K562 (cell line): Measurements from ENCODE around the gene INTS12. TPM values are rescaled to one million over a fixed set of nuclear protein-coding genes. Genes with fewer than 3 reads are reported as not detected.

Experiments
- ATAC-seq: fragments of 200-7000 bp; cut with Tn5 transposase; 3 replicates; pipeline ENCODE4 v1.9.1; 2020; ENCODE audit warnings: moderate library complexity
- BruUV-seq: library from RNA; stranded (reverse); fragments of 400-500 nt; replicated peaks from 2 replicates; lab custom pipeline; 2021; lab: Mats Ljungman, UMichigan
- CTCF ChIA-PET: fragments of 300-600 bp; formaldehyde crosslinking; extraction: SDS; loops from one replicate; lab custom pipeline; 2021; ENCODE audit warnings: low intra/inter-chr PET ratio; lab: Yijun Ruan, JAX
- POLR2A ChIA-PET: fragments of 300-600, 350-650 bp; sonication (Branson Sonifier 250); formaldehyde crosslinking; extraction: SDS; loops from one replicate; lab custom pipeline; 2021; ENCODE audit warnings: antibody characterized with exemption, inconsistent platforms; lab: Yijun Ruan, JAX
- DNase-seq, 4 experiments: peaks; one replicate each; pipeline versions ENCODE4 v3.0.0 to v3.0.0-alpha.2; 2011 to 2018; ENCODE audit warnings: low spot score in 3 of 4, mixed read lengths in 3 of 4; ENCODE audit errors: extremely low read depth in 1 of 4
- FAIRE-seq: peaks from 2 replicates; lab custom pipeline; 2011; peaks lifted over from hg19 to GRCh38; lab: Jason Lieb, UNC
- H2AFZ ChIP-seq: 2 replicates; pipeline ENCODE4 v1.6.0; 2011; ENCODE audit warnings: low read depth, low read length, control low read depth, inconsistent platforms
- H3K27ac ChIP-seq: fragments of 200-600 bp; 3 replicates; pipeline ENCODE4 v1.8.0; 2011; ENCODE audit warnings: low read depth, mild to moderate bottlenecking, control low read depth, inconsistent platforms, low read length, moderate library complexity, mixed read lengths; ENCODE audit errors: extremely low read depth
- H3K27me3 ChIP-seq, 2 experiments: fragments of 300-600 bp in 1 of 2; 2 replicates in 1 of 2; 3 replicates in 1 of 2; pipeline versions ENCODE4 v1.6.0 to v1.8.0; 2011; ENCODE audit warnings: inconsistent platforms in 2 of 2, low read length in 2 of 2, mild to moderate bottlenecking in 1 of 2, mixed read lengths in 1 of 2, moderate library complexity in 1 of 2; ENCODE audit not compliant: control insufficient read depth in 2 of 2, insufficient read depth in 2 of 2
- H3K36me3 ChIP-seq: fragments of 300-600 bp; 3 replicates; pipeline ENCODE4 v1.8.0; 2011; ENCODE audit warnings: mild to moderate bottlenecking, low read length, inconsistent platforms; ENCODE audit not compliant: control insufficient read depth, insufficient read depth
- H3K4me1 ChIP-seq, 2 experiments: fragments of 200-600 bp in 1 of 2; replicated peaks in 1 of 2; 2 replicates in 1 of 2; 3 replicates in 1 of 2; pipeline versions ENCODE4 v1.5.1 to v1.8.0; 2011; ENCODE audit warnings: inconsistent platforms in 2 of 2, low read length in 2 of 2, mild to moderate bottlenecking in 1 of 2, mixed read lengths in 1 of 2, moderate library complexity in 1 of 2; ENCODE audit not compliant: control insufficient read depth in 2 of 2, insufficient read depth in 2 of 2
- H3K4me2 ChIP-seq: 2 replicates; pipeline ENCODE4 v1.6.1; 2011; ENCODE audit warnings: low read length, control low read depth, inconsistent platforms, mixed read lengths; ENCODE audit not compliant: insufficient read depth
- H3K4me3 ChIP-seq: fragments of 200-600 bp; sonication (generic), shearing (Covaris generic); 2 replicates; pipeline ENCODE4 v1.5.1; 2016; ENCODE audit warnings: control low read depth, inconsistent platforms
- H3K79me2 ChIP-seq: fragments of 200-600 bp; 3 replicates; pipeline ENCODE4 v1.8.0; 2011; ENCODE audit warnings: low read length, inconsistent platforms; ENCODE audit not compliant: control insufficient read depth, insufficient read depth
- H3K9ac ChIP-seq, 2 experiments: 2 replicates each; pipeline versions ENCODE4 v1.6.0 to v1.6.1; 2011; ENCODE audit warnings: low read depth in 2 of 2, low read length in 2 of 2, control low read depth in 1 of 2, inconsistent platforms in 1 of 2, mild to moderate bottlenecking in 1 of 2, mixed read lengths in 1 of 2; ENCODE audit not compliant: insufficient read depth in 1 of 2
- H3K9me1 ChIP-seq: one replicate; pipeline ENCODE4 v1.6.0; 2011; ENCODE audit warnings: inconsistent platforms, mild to moderate bottlenecking, low read length, moderate library complexity; ENCODE audit not compliant: control insufficient read depth, insufficient read depth
- H3K9me3 ChIP-seq: replicated peaks from 2 replicates; pipeline ENCODE4 v1.5.1; 2011; ENCODE audit warnings: low read depth, low read length, inconsistent platforms; ENCODE audit not compliant: control insufficient read depth, insufficient read depth
- H4K20me1 ChIP-seq: replicated peaks from 2 replicates; pipeline ENCODE4 v1.6.1; 2011; ENCODE audit warnings: low read length, inconsistent platforms, mixed read lengths; ENCODE audit not compliant: control insufficient read depth, insufficient read depth
- BHLHE40 ChIP-seq: IDR thresholded peaks from 2 replicates; pipeline ENCODE4 v1.6.1; 2011; ENCODE audit warnings: low read length, improper control_type of control experiment
- CBX3 ChIP-seq, 2 experiments: IDR thresholded peaks; 1 replicate in 1 of 2; 2 replicates in 1 of 2; pipeline ENCODE4 v1.6.1; 2012; ENCODE audit warnings: inconsistent platforms in 2 of 2, low read length in 2 of 2, borderline replicate concordance in 1 of 2, control low read depth in 1 of 2
- CHD1 ChIP-seq: fragments of 200-600 bp; sonication (generic); IDR thresholded peaks from one replicate; pipeline ENCODE4 v1.6.1; 2012; ENCODE audit warnings: mild to moderate bottlenecking, moderate library complexity, low read length, inconsistent platforms
- CHD4 ChIP-seq: fragments of 200-600 bp; sonication (generic); IDR thresholded peaks from 3 replicates; pipeline ENCODE4 v1.6.1; 2012; ENCODE audit warnings: low read depth, mild to moderate bottlenecking, mixed read lengths, low read length, inconsistent platforms; ENCODE audit not compliant: insufficient read depth, insufficient replicate concordance, poor library complexity, severe bottlenecking
- THRAP3 ChIP-seq: fragments of 450-650 bp; IDR thresholded peaks from 2 replicates; pipeline ENCODE4 v1.6.1; 2016; ENCODE audit warnings: mild to moderate bottlenecking, inconsistent platforms, borderline replicate concordance
- VEZF1 ChIP-seq: fragments of 200-800 bp; sonication (Bioruptor generic); IDR thresholded peaks from 2 replicates; pipeline ENCODE4 v1.6.1; 2017; ENCODE audit warnings: missing genetic modification characterization, missing compliant biosample characterization
- ZBTB12 ChIP-seq: fragments of 250-450 bp; sonication (Bioruptor Pico); IDR thresholded peaks from 2 replicates; pipeline ENCODE4 v1.4.0; 2020
- ZNF592 ChIP-seq: fragments of 450-650 bp; IDR thresholded peaks from 2 replicates; pipeline ENCODE4 v1.6.1; 2017; ENCODE audit warnings: antibody characterized with exemption, mild to moderate bottlenecking
- WGBS: fragments of 100-300 bp; shearing (Covaris generic); methylation state at CpG from one replicate; pipeline ENCODE4 v1.1.6; 2016; ENCODE audit warnings: low coverage, mixed read lengths; ENCODE audit not compliant: insufficient coverage; ENCODE audit errors: missing lambda C conversion rate; 5-methylcytosine and 5-hydroxymethylcytosine counted together
- in situ Hi-C: fragments of 300-500 bp; cut with MboI; formaldehyde crosslinking; loops from 4 replicates; pipeline ENCODE4 v1.15.0; 2018; ENCODE audit warnings: inconsistent platforms, mixed read lengths
- intact Hi-C: fragments of 100-400 bp; cut with micrococcal nuclease; formaldehyde crosslinking; loops from 2 replicates; pipeline ENCODE4 v1.14.2; 2022
- polyA plus RNA-seq, 8 experiments: library from polyadenylated mRNA; depleted of rRNA in 4 of 8; stranded (reverse) in 5 of 8; unstranded in 3 of 8; fragments of >200 nt; fragmentation: Nextera tagmentation in 2 of 8; fragmentation: Illumina TruSeq in 1 of 8; extraction: Ambion mirVana in 2 of 8; extraction: Trizol in 1 of 8; gene quantifications; 2 replicates each; pipeline versions ENCODE4 v1.2.1 to v1.2.3, GENCODE V29; 2011 to 2014; ENCODE audit warnings: inconsistent platforms in 1 of 8, missing spikeins in 1 of 8
- total RNA-seq, 7 experiments: library from RNA; depleted of rRNA in 6 of 7; stranded (reverse); fragments of >200 nt in 6 of 7; fragmentation: Illumina TruSeq in 2 of 7; extraction: Trizol in 2 of 7; gene quantifications; 2 replicates each; pipeline versions ENCODE4 v1.2.1 to v1.2.3, GENCODE V29; 2011 to 2021; ENCODE audit warnings: low replicate concordance in 1 of 7

The INTS12 gene
- total and polyA plus RNA-seq, 9 of the 15 experiments (the other 6 are each of a cell fraction or from before 2014, with no cell fraction given): 24.5 to 82.9 (median 41.2) TPM

- H3K9ac ChIP-seq: peak overlapping the region; percentile 88 to 98
- in situ Hi-C loops: no loop called here
- CTCF ChIA-PET: no interaction called here
- peaks cover 0 to 6% of the 10 kb centered on the region in 2 experiments; a peak in 2 of 5 replicates for H3K4me1 ChIP-seq
- intact Hi-C loops: no loop called here
- H3K9me1 ChIP-seq: no peaks in the 10 kb centered on the region
- peaks cover 27% of the 10 kb centered on the region for H3K36me3 ChIP-seq
- no TSS peak for BruUV-seq
- no peak for ATAC-seq
- peak overlapping the region; percentile 93 for H3K4me3 ChIP-seq
- peak overlapping the region; percentile 92 for H2AFZ ChIP-seq
- 2% methylated on average over 7 of the region's 7 CpGs for WGBS
- no peaks in the 10 kb centered on the region for H3K9me3 ChIP-seq
- peaks cover 89% of the 10 kb centered on the region for H3K79me2 ChIP-seq
- no peaks in the 10 kb centered on the region for H4K20me1 ChIP-seq
- FAIRE-seq: no peak
- no peak for DNase-seq
- H3K27ac ChIP-seq: peak overlapping the region; percentile 86
- no peaks in the 10 kb centered on the region for H3K27me3 ChIP-seq
- H3K4me2 ChIP-seq: peak overlapping the region; percentile 91
- TF ChIP-seq ZBTB12 (CRISPR knock-in tag): no peak
- peak; percentile 52; the same call in 1 of the 2 replicates for TF ChIP-seq BHLHE40
- TF ChIP-seq CHD1: no peak
- POLR2A ChIA-PET: interaction anchor here (0.8 kb wide), 1 partner anchor 521 kb away, joined by 3 read pairs; no protein-coding TSS in a partner anchor
Observed at GRCh38 chr4:105707782-105708180, 708 bp downstream of the INTS12 start.

GRCh38 chr4:105698607-105699006 lies 9.9 kb downstream of the INTS12 start:
- ChIA-PET POLR2A (interaction anchor here (0.6 kb wide), 1 partner anchor 17 kb away, joined by 3 read pairs; no protein-coding TSS in a partner anchor), CTCF (no interaction called here)
- BruUV-seq: no TSS peak
- Histone ChIP-seq H3K79me2 (peaks cover 10% of the 10 kb centered on the region; the same call in 2 of the 3 replicates), H2AFZ (no peak overlapping the region), H3K9me3 (no peaks in the 10 kb centered on the region), H3K9me1 (no peaks in the 10 kb centered on the region), H3K4me3 (no peak overlapping the region), H3K9ac (no peak overlapping the region), H3K27ac (no peak overlapping the region), H4K20me1 (no peaks in the 10 kb centered on the region), H3K27me3 (no peaks in the 10 kb centered on the region), H3K36me3 (peaks cover 61% of the 10 kb centered on the region), H3K4me2 (no peak overlapping the region), H3K4me1 (no peaks in the 10 kb centered on the region)
- FAIRE-seq (no peak), ATAC-seq (no peak), DNase-seq (no peak)
- WGBS: 93% methylated on average over 2 of the region's 2 CpGs
- intact Hi-C loops (no loop called here), in situ Hi-C loops (no loop called here)
- TF ChIP-seq CHD4 (no peak), VEZF1 (no peak), ZNF592 (no peak), CBX3 (IDR thresholded peaks at IDR 0.05; ENCODE audit: borderline replicate concordance in 1 of 2, low read length in 2 of 2) (no peak), THRAP3 (no peak)
